T-helper 2 cell treated with Interferon-gamma antibody and Interleukin-4, amounts not matched to agents 100 ng/mL and 5 ng/mL, for 36 hours (primary cell): Measurements from ENCODE around the gene HS2ST1. TPM values are rescaled to one million over a fixed set of nuclear protein-coding genes. Genes with fewer than 3 reads are reported as not detected.

Source experiments
- intact Hi-C: fragments of 100-400 bp; cut with micrococcal nuclease; formaldehyde crosslinking; loops from one replicate; pipeline ENCODE4 v1.15.1; 2023
- total RNA-seq: library from RNA; stranded (reverse); gene quantifications from 2 replicates; pipeline ENCODE4 v1.2.3, GENCODE V29; 2022

The HS2ST1 gene
- total RNA-seq, 1 donor from 2014 or later, result 17.1 TPM

- intact Hi-C loops, result loop anchor here (5.0 kb wide), 1 partner anchor 820 kb away; no protein-coding TSS in a partner anchor
Measured at GRCh38 chr1:87131809-87132283, 217.4 kb downstream of the HS2ST1 start.

- intact Hi-C loops, result loop anchor here (5.0 kb wide), 1 partner anchor 820 kb away; no protein-coding TSS in a partner anchor
Measured at GRCh38 chr1:87132284-87132870, 217.9 kb downstream of the HS2ST1 start.

- intact Hi-C loops, result loop anchor here (5.0 kb wide), 1 partner anchor 818 kb away; no protein-coding TSS in a partner anchor
Measured at GRCh38 chr1:87134061-87134460, 219.6 kb downstream of the HS2ST1 start.

GRCh38 chr1:87134625-87135328 is 220.3 kb downstream of the HS2ST1 start:
- intact Hi-C loops, result loop anchor here (5.0 kb wide), 1 partner anchor 818 kb away; no protein-coding TSS in a partner anchor

GRCh38 chr1:87135329-87135712 is 220.9 kb downstream of the HS2ST1 start:
- intact Hi-C loops, result no loop called here

DNA sequence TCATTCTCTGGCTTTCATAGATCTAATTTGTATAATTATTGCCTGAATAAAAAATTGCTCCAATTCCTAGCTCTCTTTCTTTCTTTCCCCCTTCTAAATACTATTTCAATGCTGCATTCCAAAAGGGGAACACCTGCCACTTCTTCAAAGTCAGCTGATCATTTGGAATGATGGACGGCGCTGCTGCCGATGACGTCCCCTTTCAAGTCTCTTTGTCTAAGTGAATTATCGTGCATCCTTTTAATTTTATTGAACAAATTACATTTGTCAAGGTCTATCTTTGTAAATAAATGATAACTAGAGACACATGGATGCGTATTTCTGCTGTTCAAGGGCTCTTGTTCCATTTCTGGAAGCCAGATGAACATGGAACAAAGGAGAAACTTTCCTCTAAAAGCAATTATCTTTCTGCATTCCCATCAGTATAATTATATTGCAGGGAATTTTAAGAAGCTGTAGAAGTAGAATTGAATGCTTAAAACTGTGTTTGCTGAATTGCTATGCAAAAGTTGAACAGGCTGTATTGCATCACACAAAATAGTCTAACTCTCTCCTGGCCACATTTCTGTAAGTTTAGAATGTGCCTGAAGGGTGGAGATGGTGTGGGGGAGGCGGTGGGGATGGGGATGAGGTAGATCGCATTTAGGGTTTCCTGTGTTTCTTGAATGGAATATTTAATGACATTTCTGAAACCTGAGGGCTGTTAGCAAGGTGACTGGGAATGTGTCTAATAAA is 222.3 kb downstream of the HS2ST1 start:
- intact Hi-C loops, result no loop called here

DNA sequence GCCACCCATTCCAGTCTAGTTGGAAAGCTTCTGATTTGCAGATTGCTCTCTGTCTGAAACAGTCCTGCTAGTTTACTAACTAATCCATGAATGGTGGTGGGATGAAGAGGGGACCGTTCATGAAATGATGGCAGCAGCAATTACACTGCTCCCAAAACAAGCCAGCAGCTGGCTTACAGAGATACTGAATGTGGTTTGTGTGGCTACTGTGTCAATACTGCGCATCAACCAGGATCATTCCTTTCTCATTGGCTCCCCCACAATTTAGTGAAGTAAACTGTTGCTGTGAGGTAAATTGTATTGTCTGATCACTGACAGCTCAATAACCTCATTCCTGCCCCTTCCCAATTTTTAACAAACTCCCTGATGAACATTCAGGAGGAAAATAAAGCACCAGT is 222.9 kb downstream of the HS2ST1 start:
- intact Hi-C loops, result no loop called here

- intact Hi-C loops, result no loop called here
Measured at GRCh38 chr1:87140831-87141540, 226.6 kb downstream of the HS2ST1 start.

DNA sequence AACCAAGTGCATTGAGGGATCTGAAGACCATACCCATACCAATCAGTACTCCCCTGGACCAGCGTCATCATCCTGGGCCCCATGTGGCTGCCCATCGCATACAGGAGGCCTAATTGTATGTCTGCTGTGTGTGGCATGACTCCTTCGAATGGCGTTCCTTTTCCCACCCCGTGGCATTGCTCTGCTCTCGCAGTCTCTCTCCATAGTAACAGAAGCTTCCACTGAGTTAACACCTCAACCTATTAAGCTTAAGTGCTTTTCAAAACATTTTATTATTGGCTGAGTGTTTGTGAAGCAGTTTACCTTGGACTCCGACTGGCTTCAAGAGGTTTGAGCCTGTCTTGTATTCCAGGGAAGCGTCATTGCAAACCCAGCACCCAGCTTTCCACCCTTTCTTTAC is 227.1 kb downstream of the HS2ST1 start:
- intact Hi-C loops, result no loop called here

DNA sequence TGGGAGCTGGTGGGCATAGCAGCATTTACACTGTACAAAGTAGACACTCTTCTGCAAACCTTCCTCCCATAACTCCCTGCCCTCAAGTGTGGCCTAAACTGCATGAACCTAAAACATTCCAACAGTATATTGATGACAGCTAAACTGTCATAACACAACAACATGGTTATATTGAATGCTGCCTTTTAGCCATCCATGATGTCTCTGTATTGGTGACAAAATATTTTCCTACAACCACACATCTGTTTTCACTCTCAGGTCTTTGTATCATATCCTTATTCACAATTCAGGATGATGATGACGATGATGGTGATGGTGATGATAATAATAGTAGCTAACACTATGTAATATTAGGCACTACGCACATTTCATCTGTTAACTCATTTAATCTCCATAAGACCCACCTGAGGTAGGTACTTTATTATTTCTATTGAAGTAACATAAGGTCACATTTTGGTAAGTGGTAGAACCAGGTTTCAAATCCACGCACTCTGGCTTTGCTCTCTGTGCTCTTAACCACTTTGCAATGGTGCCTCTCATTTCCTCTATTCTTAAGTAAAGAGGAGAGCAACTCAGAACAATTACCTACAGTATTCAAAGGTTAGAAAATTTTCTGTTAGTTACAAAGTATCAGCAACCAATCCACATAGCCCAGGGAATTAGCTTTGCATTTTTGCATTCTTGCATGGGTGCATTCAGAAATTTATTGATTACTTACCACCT is 229.1 kb downstream of the HS2ST1 start:
- intact Hi-C loops, result no loop called here

GRCh38 chr1:87144316-87144895 is 230.0 kb downstream of the HS2ST1 start:
- intact Hi-C loops, result no loop called here

GRCh38 chr1:87144981-87145380 is 230.5 kb downstream of the HS2ST1 start:
- intact Hi-C loops, result no loop called here

GRCh38 chr1:87146538-87146937 is 232.1 kb downstream of the HS2ST1 start:
- intact Hi-C loops, result no loop called here

DNA sequence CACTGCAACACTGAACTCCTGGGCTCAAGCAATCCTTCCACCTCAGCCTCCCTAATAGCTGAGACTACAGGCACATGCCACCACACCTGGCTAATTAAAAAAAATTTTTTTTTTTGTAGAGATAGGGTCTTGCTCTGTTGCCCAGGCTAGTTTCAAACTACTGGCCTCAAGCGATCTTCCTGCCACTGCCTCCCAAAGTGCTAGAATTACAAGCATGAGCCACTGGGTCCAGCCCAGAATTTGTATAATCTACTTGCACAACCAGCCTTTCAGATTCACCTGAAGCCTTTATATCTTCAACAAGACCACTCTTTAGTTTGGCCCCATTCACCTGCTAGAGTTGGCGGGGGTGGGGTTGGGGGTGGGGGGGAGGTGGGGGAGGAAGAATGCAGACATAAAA is 232.6 kb downstream of the HS2ST1 start:
- intact Hi-C loops, result no loop called here

DNA sequence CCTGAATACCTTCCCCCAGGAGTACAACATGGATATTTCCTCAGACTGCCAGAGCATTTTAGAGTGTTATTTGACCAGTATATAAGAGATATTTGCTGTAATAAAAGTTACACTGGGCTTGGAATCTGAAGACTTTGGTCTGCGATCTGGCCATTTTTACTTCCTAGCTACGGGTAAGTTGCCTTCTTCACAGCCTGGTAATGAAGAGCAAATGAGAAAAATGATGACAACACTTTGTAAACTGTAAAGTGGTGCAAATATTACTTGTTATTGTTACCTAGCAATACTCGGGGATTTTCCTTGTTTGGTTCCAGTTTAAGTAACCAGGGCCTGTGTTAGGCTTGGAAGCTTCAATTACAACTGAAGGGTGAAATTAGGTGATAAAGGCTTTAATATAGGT is 233.4 kb downstream of the HS2ST1 start:
- intact Hi-C loops, result no loop called here

DNA sequence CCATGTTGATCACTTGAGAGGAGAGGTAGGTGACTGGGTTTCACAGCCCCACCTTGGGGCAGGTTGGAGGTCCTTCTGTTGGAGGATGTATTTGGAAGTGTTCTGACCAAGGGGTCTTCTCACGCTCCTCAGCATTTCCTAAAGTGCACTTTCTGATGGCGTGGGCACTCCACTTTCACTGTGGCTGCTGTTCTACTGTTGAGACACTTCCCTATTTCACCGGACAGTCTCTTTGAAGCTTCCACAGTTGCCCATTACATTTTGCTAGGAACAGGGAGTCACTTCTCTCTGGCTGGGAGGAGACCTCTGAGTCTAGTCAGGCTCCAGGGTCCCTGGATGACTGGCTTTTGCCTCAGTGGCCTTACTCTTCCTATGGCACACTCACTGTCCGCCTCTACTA is 234.2 kb downstream of the HS2ST1 start:
- intact Hi-C loops, result no loop called here

DNA sequence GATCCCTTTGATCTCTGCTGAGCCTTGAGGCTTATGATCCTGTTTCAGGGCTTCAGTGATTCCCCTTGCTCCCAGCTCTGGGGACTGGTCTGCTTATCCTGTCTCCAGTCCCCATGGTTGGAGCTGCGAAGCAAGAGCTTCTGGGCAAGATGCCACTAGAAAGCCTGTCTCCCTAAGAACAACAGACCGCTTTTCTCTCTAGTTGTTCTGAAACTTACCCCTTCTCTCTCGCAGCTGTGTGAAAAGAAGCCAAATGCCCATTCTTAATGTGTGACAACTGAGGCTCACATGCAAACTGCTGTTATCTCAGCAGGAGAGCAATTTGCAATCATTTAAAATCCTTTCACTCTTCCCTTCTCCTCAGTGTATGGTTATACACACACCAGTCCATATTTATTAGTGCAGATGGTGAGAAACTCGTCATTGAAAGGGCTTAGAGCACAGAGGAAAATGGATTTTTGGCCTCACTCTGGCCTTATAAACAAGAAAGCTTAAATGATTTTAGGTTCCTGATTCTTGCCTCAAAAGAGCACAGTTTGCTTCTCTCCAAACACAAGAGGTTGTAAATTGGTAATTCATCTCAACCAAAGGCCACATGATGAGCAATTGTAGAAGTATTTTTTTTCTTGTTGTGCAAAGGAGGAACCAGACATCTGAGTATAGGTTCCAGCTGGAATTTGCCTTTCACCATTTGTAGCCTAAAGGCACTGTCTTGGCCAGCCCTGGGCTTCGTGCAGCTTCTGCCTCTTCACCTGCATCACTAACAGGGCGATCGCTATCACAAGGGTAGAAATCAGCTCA is 235.0 kb downstream of the HS2ST1 start:
- intact Hi-C loops, result no loop called here

GRCh38 chr1:87150143-87150542 is 235.7 kb downstream of the HS2ST1 start:
- intact Hi-C loops, result no loop called here
